Epithelial cell of esophagus (primary cell): ENCODE measurements around the gene NCOA5.

Experiments
- DNase-seq: peaks from one replicate; pipeline ENCODE4 v3.0.0; 2010; ENCODE audit warnings: low read depth
- H3K4me3 ChIP-seq: 2 replicates; pipeline ENCODE4 v1.5.1; 2011; ENCODE audit warnings: mild to moderate bottlenecking, low read length, control low read depth
- CTCF ChIP-seq: IDR thresholded peaks from 2 replicates; pipeline ENCODE4 v1.5.1; 2011; ENCODE audit warnings: low read depth, mild to moderate bottlenecking, low read length, control low read depth, inconsistent platforms; ENCODE audit not compliant: insufficient read depth; ENCODE audit errors: missing control alignments

The NCOA5 gene

GRCh38 chr20:46023999-46024398 lies 65.8 kb downstream of the NCOA5 start:
- no peak for TF ChIP-seq CTCF
- DNase-seq = peak; percentile 41
- H3K4me3 ChIP-seq = no peak overlapping the region

GRCh38 chr20:46023148-46023484 lies 66.6 kb downstream of the NCOA5 start:
- no peak overlapping the region for H3K4me3 ChIP-seq
- no peak for TF ChIP-seq CTCF
- DNase-seq = no peak

- DNase-seq = peak; percentile 49
- H3K4me3 ChIP-seq = peak overlapping the region; percentile 2
- peak; percentile 69 for TF ChIP-seq CTCF
These were observed 67.2 kb downstream of the NCOA5 start for GRCh38 chr20:46022411-46023147.

GRCh38 chr20:46021361-46022359 lies 68.1 kb downstream of the NCOA5 start:
- no peak for TF ChIP-seq CTCF
- H3K4me3 ChIP-seq = peak overlapping the region; percentile 44
- DNase-seq = peak; percentile 37

- TF ChIP-seq CTCF = no peak
- no peak overlapping the region for H3K4me3 ChIP-seq
- no peak for DNase-seq
These were observed 69.2 kb downstream of the NCOA5 start for GRCh38 chr20:46020555-46020954.

GRCh38 chr20:46018611-46019010 lies 71.2 kb downstream of the NCOA5 start:
- TF ChIP-seq CTCF = no peak
- DNase-seq = no peak
- no peak overlapping the region for H3K4me3 ChIP-seq

- no peak for TF ChIP-seq CTCF
- H3K4me3 ChIP-seq = no peak overlapping the region
- DNase-seq = no peak
These were observed 71.7 kb downstream of the NCOA5 start for GRCh38 chr20:46018112-46018511.
